H9 (cell line): ENCODE data around the gene GIMAP1. TPM values are rescaled to one million over a fixed set of nuclear protein-coding genes. Genes with fewer than 3 reads are reported as not detected.

Experiments used
- DNase-seq: peaks from one replicate; pipeline ENCODE4 v3.0.0-alpha.2; 2017
- H2AFZ ChIP-seq: one replicate; pipeline ENCODE4 v1.6.1; 2013; ENCODE audit warnings: mild to moderate bottlenecking, low read length, control low read depth, moderate library complexity
- H2AK5ac ChIP-seq: 2 replicates; pipeline ENCODE4 v1.6.1; 2013; ENCODE audit warnings: low read length, control low read depth, mixed read lengths; ENCODE audit not compliant: insufficient read length
- H2BK120ac ChIP-seq: one replicate; pipeline ENCODE4 v1.6.1; 2013; ENCODE audit warnings: low read depth, mild to moderate bottlenecking, low read length, control low read depth, inconsistent platforms; ENCODE audit not compliant: poor library complexity, severe bottlenecking
- H2BK12ac ChIP-seq: 2 replicates; pipeline ENCODE4 v1.6.1; 2013; ENCODE audit warnings: low read length, control low read depth, mixed read lengths, low read depth; ENCODE audit not compliant: insufficient read length
- H2BK15ac ChIP-seq: 2 replicates; pipeline ENCODE4 v1.6.1; 2013; ENCODE audit warnings: low read depth, low read length, control low read depth
- H2BK20ac ChIP-seq: one replicate; pipeline ENCODE4 v1.6.1; 2013; ENCODE audit warnings: low read depth, mild to moderate bottlenecking, low read length, control low read depth, inconsistent platforms; ENCODE audit not compliant: poor library complexity, severe bottlenecking
- H2BK5ac ChIP-seq: 2 replicates; pipeline ENCODE4 v1.6.1; 2013; ENCODE audit warnings: low read length, control low read depth, mixed read lengths; ENCODE audit not compliant: insufficient read length
- H3K14ac ChIP-seq: 2 replicates; pipeline ENCODE4 v1.6.1; 2013; ENCODE audit warnings: low read length, control low read depth; ENCODE audit not compliant: insufficient read depth
- H3K18ac ChIP-seq: 2 replicates; pipeline ENCODE4 v1.6.1; 2013; ENCODE audit warnings: low read depth, mild to moderate bottlenecking, mixed read lengths, low read length, control low read depth; ENCODE audit not compliant: insufficient read length
- H3K23ac ChIP-seq: 2 replicates; pipeline ENCODE4 v1.6.1; 2013; ENCODE audit warnings: low read length, control low read depth, mixed read lengths, low read depth; ENCODE audit not compliant: insufficient read length
- H3K23me2 ChIP-seq: 2 replicates; pipeline ENCODE4 v1.6.1; 2013; ENCODE audit warnings: low read depth, mild to moderate bottlenecking, mixed read lengths, low read length, control low read depth; ENCODE audit not compliant: insufficient read length, poor library complexity, severe bottlenecking
- H3K27ac ChIP-seq: 2 replicates; pipeline ENCODE4 v1.5.1; 2013; ENCODE audit warnings: low read length, control low read depth, mixed read lengths, low read depth; ENCODE audit not compliant: insufficient read length
- H3K27me3 ChIP-seq: 2 replicates; pipeline ENCODE4 v1.6.1; 2013; ENCODE audit warnings: low read length, control low read depth, inconsistent platforms; ENCODE audit not compliant: insufficient read depth
- H3K4ac ChIP-seq: 2 replicates; pipeline ENCODE4 v1.6.1; 2013; ENCODE audit warnings: low read depth, mild to moderate bottlenecking, control low read depth, inconsistent platforms, low read length, moderate library complexity
- H3K4me1 ChIP-seq: 2 replicates; pipeline ENCODE4 v1.6.1; 2013; ENCODE audit warnings: low read length, control low read depth, inconsistent platforms; ENCODE audit not compliant: insufficient read depth
- H3K4me2 ChIP-seq: 2 replicates; pipeline ENCODE4 v1.6.1; 2013; ENCODE audit warnings: low read length, control low read depth, mixed read lengths; ENCODE audit not compliant: insufficient read length, insufficient read depth
- H3K56ac ChIP-seq: 2 replicates; pipeline ENCODE4 v1.6.1; 2013; ENCODE audit warnings: low read depth, mild to moderate bottlenecking, mixed read lengths, low read length, control low read depth; ENCODE audit not compliant: insufficient read length
- H3K79me1 ChIP-seq: 2 replicates; pipeline ENCODE4 v1.6.1; 2013; ENCODE audit warnings: low read depth, mild to moderate bottlenecking, moderate library complexity, low read length, control low read depth, inconsistent platforms; ENCODE audit not compliant: insufficient read depth, poor library complexity, severe bottlenecking
- H3K79me2 ChIP-seq: 2 replicates; pipeline ENCODE4 v1.6.1; 2013; ENCODE audit warnings: low read length, control low read depth, inconsistent platforms; ENCODE audit not compliant: insufficient read depth
- H3K9ac ChIP-seq: 2 replicates; pipeline ENCODE4 v1.6.1; 2013; ENCODE audit warnings: low read length, control low read depth, mixed read lengths; ENCODE audit not compliant: insufficient read length; ENCODE audit errors: extremely low read depth
- H3K9me3 ChIP-seq: one replicate; pipeline ENCODE4 v1.6.1; 2013; ENCODE audit warnings: low read depth, low read length, inconsistent platforms; ENCODE audit not compliant: control insufficient read depth
- H3T11ph ChIP-seq: one replicate; pipeline ENCODE4 v1.6.1; 2013; ENCODE audit warnings: mild to moderate bottlenecking, low read length, control low read depth, inconsistent platforms
- H4K20me1 ChIP-seq: one replicate; pipeline ENCODE4 v1.6.1; 2013; ENCODE audit not compliant: control insufficient read depth, insufficient read length, insufficient read depth
- H4K5ac ChIP-seq: 2 replicates; pipeline ENCODE4 v1.6.1; 2013; ENCODE audit warnings: low read depth, mild to moderate bottlenecking, mixed read lengths, low read length, control low read depth; ENCODE audit not compliant: insufficient read length
- H4K8ac ChIP-seq: replicated peaks from 2 replicates; pipeline ENCODE4 v1.6.1; 2013; ENCODE audit warnings: low read length, control low read depth, mixed read lengths, low read depth; ENCODE audit not compliant: insufficient read length
- H4K91ac ChIP-seq: 2 replicates; pipeline ENCODE4 v1.6.1; 2013; ENCODE audit warnings: low read depth, mild to moderate bottlenecking, moderate library complexity, mixed read lengths, low read length, control low read depth; ENCODE audit not compliant: insufficient read length
- H3K27ac Mint-ChIP-seq, 3 experiments: 2 replicates in 2 of 3; 3 replicates in 1 of 3; pipeline ENCODE4 v1.8.0; 2020 to 2021; ENCODE audit warnings: mixed read lengths in 3 of 3, mild to moderate bottlenecking in 1 of 3, moderate library complexity in 1 of 3
- H3K27me3 Mint-ChIP-seq: 2 replicates; pipeline ENCODE4 v1.8.0; 2021; ENCODE audit warnings: low read depth, mild to moderate bottlenecking, moderate library complexity, mixed read lengths
- H3K36me3 Mint-ChIP-seq, 3 experiments: 2 replicates in 2 of 3; 3 replicates in 1 of 3; pipeline ENCODE4 v1.8.0; 2020 to 2021; ENCODE audit warnings: low read depth in 3 of 3, mixed read lengths in 3 of 3; ENCODE audit not compliant: insufficient read depth in 1 of 3
- H3K4me1 Mint-ChIP-seq, 2 experiments: 2 replicates each; pipeline ENCODE4 v1.8.0; 2020; ENCODE audit warnings: mixed read lengths in 2 of 2
- H3K4me3 Mint-ChIP-seq, 2 experiments: 2 replicates in 1 of 2; 3 replicates in 1 of 2; pipeline ENCODE4 v1.8.0; 2020 to 2021; ENCODE audit warnings: mild to moderate bottlenecking in 2 of 2, mixed read lengths in 2 of 2, moderate library complexity in 1 of 2
- H3K9me3 Mint-ChIP-seq, 2 experiments: 2 replicates in 1 of 2; 3 replicates in 1 of 2; pipeline ENCODE4 v1.8.0; 2020; ENCODE audit warnings: mild to moderate bottlenecking in 2 of 2, mixed read lengths in 2 of 2, moderate library complexity in 1 of 2
- CTCF ChIP-seq: fragments of 200-600 bp; sonication (generic); conservative IDR thresholded peaks from 3 replicates; pipeline ENCODE4 v1.8.0; 2021; ENCODE audit warnings: antibody characterized with exemption, mild to moderate bottlenecking
- WGBS: extraction: QIAGEN DNeasy Blood & Tissue Kit; methylation state at CpG from one replicate; pipeline ENCODE4 v1.1.7; 2013; ENCODE audit warnings: missing lambda C conversion rate, low lambda C conversion rate, mixed read lengths; ENCODE audit not compliant: insufficient read length; ENCODE audit errors: extremely low coverage; 5-methylcytosine and 5-hydroxymethylcytosine counted together
- total RNA-seq: library from RNA; stranded (reverse); gene quantifications from 2 replicates; pipeline ENCODE4 v1.2.1, GENCODE V29; 2021

The GIMAP1 gene
- total RNA-seq, 1 experiment from 2014 or later, result not detected

- DNase-seq, result no peak
- no peak overlapping the region for H2BK120ac ChIP-seq
- TF ChIP-seq CTCF, result no peak
- Mint-ChIP-seq H3K27me3 (peaks cover 83% of the 10 kb centered on the region), H3K27ac (no peak overlapping the region), H3K4me1 (no peaks in the 10 kb centered on the region), H3K4me3 (no peak overlapping the region), H3K9me3 (peaks cover 15 to 32% of the 10 kb centered on the region in 2 experiments), H3K36me3 (no peaks in the 10 kb centered on the region; a peak in 1 of 7 replicates)
- no peak overlapping the region for H4K5ac ChIP-seq
- no peak overlapping the region for H2AFZ ChIP-seq
- H2AK5ac ChIP-seq, result no peak overlapping the region
- WGBS, result no CpG with 5 or more reads among the region's 4 CpGs
- H3K27me3 ChIP-seq, result peaks cover 2% of the 10 kb centered on the region; the same call in 1 of the 2 replicates
- H2BK5ac ChIP-seq, result no peak overlapping the region
- no peaks in the 10 kb centered on the region for H4K20me1 ChIP-seq
- H3K27ac ChIP-seq, result no peak overlapping the region
- H2BK12ac ChIP-seq, result no peak overlapping the region
- H3K23me2 ChIP-seq, result no peaks in the 10 kb centered on the region
- no peak overlapping the region for H3K23ac ChIP-seq
- H3K14ac ChIP-seq, result no peak overlapping the region
- no peaks in the 10 kb centered on the region for H3K9me3 ChIP-seq
- H4K8ac ChIP-seq, result no peak overlapping the region
- H3K18ac ChIP-seq, result no peak overlapping the region
- no peaks in the 10 kb centered on the region for H3K4me1 ChIP-seq
- H2BK15ac ChIP-seq, result no peak overlapping the region
- no peaks in the 10 kb centered on the region for H3K79me2 ChIP-seq
- no peak overlapping the region for H3K9ac ChIP-seq
- H3K79me1 ChIP-seq, result no peaks in the 10 kb centered on the region
- H2BK20ac ChIP-seq, result no peak overlapping the region
- no peak overlapping the region for H3K56ac ChIP-seq
- no peak overlapping the region for H3T11ph ChIP-seq
- H4K91ac ChIP-seq, result no peak overlapping the region
- H3K4me2 ChIP-seq, result no peak overlapping the region
- no peak overlapping the region for H3K4ac ChIP-seq
Measured at GRCh38 chr7:150715293-150715692, 1.1 kb upstream of the GIMAP1 start.
